HepG2 (cell line): ENCODE results near the gene PLIN1.

Source experiments
- CBFB ChIP-seq: sonication (generic); formaldehyde crosslinking; IDR thresholded peaks from 2 replicates; pipeline ENCODE4 v1.4.0; 2020; ENCODE audit warnings: missing genetic modification reagents
- CEBPG ChIP-seq: IDR thresholded peaks from 2 replicates; pipeline ENCODE4 v1.6.1; 2016
- GZF1 ChIP-seq: sonication (generic); formaldehyde crosslinking; IDR thresholded peaks from 2 replicates; pipeline ENCODE4 v1.5.1; 2020; ENCODE audit warnings: mild to moderate bottlenecking, missing genetic modification reagents
- HCFC1 ChIP-seq: fragments of 150-350 bp; IDR thresholded peaks from 2 replicates; pipeline ENCODE4 v1.6.1; 2014; ENCODE audit warnings: low read depth, low read length
- NONO ChIP-seq, 2 experiments: fragments of 450-650 bp in 1 of 2; sonication (generic) in 1 of 2; formaldehyde crosslinking in 1 of 2; IDR thresholded peaks in 1 of 2; conservative IDR thresholded peaks in 1 of 2; 2 replicates each; pipeline versions ENCODE4 v1.6.1 to v1.8.0; 2017 to 2022; ENCODE audit warnings: mild to moderate bottlenecking in 1 of 2, missing genetic modification reagents in 1 of 2, moderate library complexity in 1 of 2
- POLR2A ChIP-seq, 2 experiments: IDR thresholded peaks; 2 replicates each; pipeline ENCODE4 v1.6.1; 2011; ENCODE audit warnings: low read depth in 2 of 2, low read length in 2 of 2, mild to moderate bottlenecking in 1 of 2, moderate library complexity in 1 of 2; ENCODE audit not compliant: insufficient read depth in 1 of 2
- ZNF274 ChIP-seq: sonication (generic); formaldehyde crosslinking; IDR thresholded peaks from 2 replicates; pipeline ENCODE4 v1.5.1; 2020; ENCODE audit warnings: mild to moderate bottlenecking, missing genetic modification reagents
- TF ChIP-seq, protein P1 (sequence below), 2 experiments: IDR thresholded peaks; 2 replicates each; pipeline ENCODE4 v1.6.1; 2011 to 2012; ENCODE audit warnings: low read length in 2 of 2, borderline replicate concordance in 1 of 2, low read depth in 1 of 2, mild to moderate bottlenecking in 1 of 2, moderate library complexity in 1 of 2
- TF ChIP-seq, protein P2 (sequence below): sonication (generic); formaldehyde crosslinking; IDR thresholded peaks from 2 replicates; pipeline ENCODE4 v1.5.0; 2020; ENCODE audit warnings: mild to moderate bottlenecking, missing genetic modification reagents, moderate library complexity

DNA sequence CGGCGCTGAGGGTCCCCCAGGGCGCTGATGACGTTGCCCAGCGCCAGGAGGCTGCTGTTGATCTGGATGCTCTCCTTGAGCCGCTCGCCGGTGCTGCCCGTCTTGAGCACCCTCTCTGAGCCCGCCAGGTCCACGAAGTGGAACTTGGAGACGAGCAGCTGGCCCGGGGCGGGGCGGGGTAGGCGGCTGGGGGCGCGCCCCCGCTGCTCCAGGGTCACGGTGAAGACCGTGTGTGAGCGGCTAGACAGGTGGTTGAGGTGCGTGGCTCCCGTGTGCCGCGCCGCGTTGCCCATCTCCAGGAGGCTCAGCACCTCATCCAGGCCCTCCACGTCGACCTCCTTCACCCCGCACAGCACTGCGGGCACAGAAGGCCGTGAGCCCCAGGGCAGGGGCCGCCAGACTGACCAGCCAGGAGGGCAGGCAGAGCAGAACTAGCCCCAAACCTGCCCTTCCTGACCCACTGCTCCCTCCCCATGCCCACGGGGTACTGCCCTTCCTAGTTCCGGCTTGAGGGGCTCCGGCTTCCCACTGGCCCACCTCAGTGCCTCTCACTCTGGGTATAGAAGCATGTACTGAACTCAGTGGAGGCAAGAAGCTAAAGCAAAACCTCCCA is 30.0 kb downstream of the PLIN1 start:
- TF ChIP-seq, protein P1, sequence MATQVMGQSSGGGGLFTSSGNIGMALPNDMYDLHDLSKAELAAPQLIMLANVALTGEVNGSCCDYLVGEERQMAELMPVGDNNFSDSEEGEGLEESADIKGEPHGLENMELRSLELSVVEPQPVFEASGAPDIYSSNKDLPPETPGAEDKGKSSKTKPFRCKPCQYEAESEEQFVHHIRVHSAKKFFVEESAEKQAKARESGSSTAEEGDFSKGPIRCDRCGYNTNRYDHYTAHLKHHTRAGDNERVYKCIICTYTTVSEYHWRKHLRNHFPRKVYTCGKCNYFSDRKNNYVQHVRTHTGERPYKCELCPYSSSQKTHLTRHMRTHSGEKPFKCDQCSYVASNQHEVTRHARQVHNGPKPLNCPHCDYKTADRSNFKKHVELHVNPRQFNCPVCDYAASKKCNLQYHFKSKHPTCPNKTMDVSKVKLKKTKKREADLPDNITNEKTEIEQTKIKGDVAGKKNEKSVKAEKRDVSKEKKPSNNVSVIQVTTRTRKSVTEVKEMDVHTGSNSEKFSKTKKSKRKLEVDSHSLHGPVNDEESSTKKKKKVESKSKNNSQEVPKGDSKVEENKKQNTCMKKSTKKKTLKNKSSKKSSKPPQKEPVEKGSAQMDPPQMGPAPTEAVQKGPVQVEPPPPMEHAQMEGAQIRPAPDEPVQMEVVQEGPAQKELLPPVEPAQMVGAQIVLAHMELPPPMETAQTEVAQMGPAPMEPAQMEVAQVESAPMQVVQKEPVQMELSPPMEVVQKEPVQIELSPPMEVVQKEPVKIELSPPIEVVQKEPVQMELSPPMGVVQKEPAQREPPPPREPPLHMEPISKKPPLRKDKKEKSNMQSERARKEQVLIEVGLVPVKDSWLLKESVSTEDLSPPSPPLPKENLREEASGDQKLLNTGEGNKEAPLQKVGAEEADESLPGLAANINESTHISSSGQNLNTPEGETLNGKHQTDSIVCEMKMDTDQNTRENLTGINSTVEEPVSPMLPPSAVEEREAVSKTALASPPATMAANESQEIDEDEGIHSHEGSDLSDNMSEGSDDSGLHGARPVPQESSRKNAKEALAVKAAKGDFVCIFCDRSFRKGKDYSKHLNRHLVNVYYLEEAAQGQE (IDR thresholded peaks at IDR 0.05; ENCODE audit: borderline replicate concordance in 1 of 2, low read depth in 1 of 2, low read length in 2 of 2) = no peak
- TF ChIP-seq CBFB (CRISPR knock-in tag) (no peak), HCFC1 (no peak), GZF1 (no peak), POLR2A (IDR thresholded peaks at IDR 0.05; ENCODE audit: insufficient read depth in 1 of 2, low read depth in 2 of 2, low read length in 2 of 2) (no peak), NONO (IDR thresholded peaks at IDR 0.05) (no peak), NONO (CRISPR knock-in tag; conservative IDR thresholded peaks at IDR 0.05) (no peak), CEBPG (CRISPR knock-in tag) (no peak), ZNF274 (CRISPR knock-in tag) (no peak)
- TF ChIP-seq, protein P2, sequence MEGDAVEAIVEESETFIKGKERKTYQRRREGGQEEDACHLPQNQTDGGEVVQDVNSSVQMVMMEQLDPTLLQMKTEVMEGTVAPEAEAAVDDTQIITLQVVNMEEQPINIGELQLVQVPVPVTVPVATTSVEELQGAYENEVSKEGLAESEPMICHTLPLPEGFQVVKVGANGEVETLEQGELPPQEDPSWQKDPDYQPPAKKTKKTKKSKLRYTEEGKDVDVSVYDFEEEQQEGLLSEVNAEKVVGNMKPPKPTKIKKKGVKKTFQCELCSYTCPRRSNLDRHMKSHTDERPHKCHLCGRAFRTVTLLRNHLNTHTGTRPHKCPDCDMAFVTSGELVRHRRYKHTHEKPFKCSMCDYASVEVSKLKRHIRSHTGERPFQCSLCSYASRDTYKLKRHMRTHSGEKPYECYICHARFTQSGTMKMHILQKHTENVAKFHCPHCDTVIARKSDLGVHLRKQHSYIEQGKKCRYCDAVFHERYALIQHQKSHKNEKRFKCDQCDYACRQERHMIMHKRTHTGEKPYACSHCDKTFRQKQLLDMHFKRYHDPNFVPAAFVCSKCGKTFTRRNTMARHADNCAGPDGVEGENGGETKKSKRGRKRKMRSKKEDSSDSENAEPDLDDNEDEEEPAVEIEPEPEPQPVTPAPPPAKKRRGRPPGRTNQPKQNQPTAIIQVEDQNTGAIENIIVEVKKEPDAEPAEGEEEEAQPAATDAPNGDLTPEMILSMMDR (CRISPR knock-in tag) = no peak
